ENCODE measurements around the gene ZNF202.
"Not testable (repeated sequence)": the region's sequence is repeated elsewhere in the genome, so short reads cannot be mapped to it uniquely, and the experiment has no call there.

Gene ZNF202

GRCh38 chr11:123741159-123742030 lies at the start of gene ZNF202:
Gene ZNF202 (minus strand): TSS chr11:123741660. CDS start chr11:123730888, 10,772 bp downstream.
- peak; percentile 82 for DNase-seq (ENCODE audit: low read depth)

GRCh38 chr11:123783536-123783935 lies 42.1 kb upstream of the ZNF202 start:
- DNase-seq (ENCODE audit: low read depth) = no peak

- no peak for DNase-seq (ENCODE audit: low read depth)
These were observed 37.1 kb upstream of the ZNF202 start for GRCh38 chr11:123778511-123778910.

GRCh38 chr11:123775715-123776549 lies 34.5 kb upstream of the ZNF202 start:
- DNase-seq (ENCODE audit: low read depth) = no peak

GRCh38 chr11:123775289-123775688 lies 33.8 kb upstream of the ZNF202 start:
- DNase-seq (ENCODE audit: low read depth) = no peak

- no peak for DNase-seq (ENCODE audit: low read depth)
These were observed 32.5 kb upstream of the ZNF202 start for GRCh38 chr11:123773959-123774358.

GRCh38 chr11:123773026-123773425 lies 31.6 kb upstream of the ZNF202 start:
- no peak for DNase-seq (ENCODE audit: low read depth)

- DNase-seq (ENCODE audit: low read depth) = no peak
These were observed 30.2 kb upstream of the ZNF202 start for GRCh38 chr11:123771664-123772063.

GRCh38 chr11:123770712-123771111 lies 29.3 kb upstream of the ZNF202 start:
- no peak for DNase-seq (ENCODE audit: low read depth)

- no peak for DNase-seq (ENCODE audit: low read depth)
These were observed 24.1 kb upstream of the ZNF202 start for GRCh38 chr11:123765601-123766000.

- DNase-seq (ENCODE audit: low read depth) = no peak
These were observed 21.0 kb upstream of the ZNF202 start for GRCh38 chr11:123762422-123762821.

GRCh38 chr11:123760894-123761293 lies 19.4 kb upstream of the ZNF202 start:
- no peak for DNase-seq (ENCODE audit: low read depth)

- DNase-seq (ENCODE audit: low read depth) = no peak
These were observed 16.5 kb upstream of the ZNF202 start for GRCh38 chr11:123757976-123758375.

- no peak for DNase-seq (ENCODE audit: low read depth)
These were observed 14.4 kb upstream of the ZNF202 start for GRCh38 chr11:123755813-123756212.

- DNase-seq (ENCODE audit: low read depth) = no peak
These were observed 13.9 kb upstream of the ZNF202 start for GRCh38 chr11:123755344-123755743.

GRCh38 chr11:123754101-123754568 lies 12.7 kb upstream of the ZNF202 start, which contains the start of gene OR6X1:
Gene OR6X1 (minus strand): TSS chr11:123754518. CDS start chr11:123754518, 0 bp downstream.
- DNase-seq (ENCODE audit: low read depth) = no peak

GRCh38 chr11:123753110-123753509 lies 11.7 kb upstream of the ZNF202 start:
- DNase-seq (ENCODE audit: low read depth) = no peak

GRCh38 chr11:123751781-123752180 lies 10.3 kb upstream of the ZNF202 start:
- no peak for DNase-seq (ENCODE audit: low read depth)

GRCh38 chr11:123748349-123748748 lies 6.9 kb upstream of the ZNF202 start:
- DNase-seq (ENCODE audit: low read depth) = not testable (repeated sequence)

- DNase-seq (ENCODE audit: low read depth) = no peak
These were observed 4.4 kb upstream of the ZNF202 start for GRCh38 chr11:123745764-123746451.

- DNase-seq (ENCODE audit: low read depth) = no peak
These were observed 1.3 kb upstream of the ZNF202 start for GRCh38 chr11:123742724-123743120.
